Stimulated activated CD4-positive, alpha-beta T cell treated with anti-CD3 and anti-CD28 coated beads, TNF-alpha, amount 100 ng/mL, for 48 hours (primary cell): ENCODE measurements around the gene NISCH.
"Not testable (repeated sequence)": the region's sequence is repeated elsewhere in the genome, so short reads cannot be mapped to it uniquely, and the experiment has no call there.

Experiments
- DNase-seq, 3 donors: peaks; one replicate each; pipeline ENCODE4 v3.0.0-alpha.2; 2020; ENCODE audit warnings: low read depth in 3 of 3

Gene NISCH

GRCh38 chr3:52525680-52526561, 70.5 kb downstream of the NISCH start:
- no peak for DNase-seq

GRCh38 chr3:52526671-52527038, 71.3 kb downstream of the NISCH start:
- DNase-seq, result not testable (repeated sequence)

- DNase-seq, result no peak
Observed at GRCh38 chr3:52527039-52527731, 71.8 kb downstream of the NISCH start.

GRCh38 chr3:52527732-52528585, 72.6 kb downstream of the NISCH start:
- no peak for DNase-seq

- DNase-seq, result no peak
Observed at GRCh38 chr3:52528586-52529375, 73.4 kb downstream of the NISCH start.

GRCh38 chr3:52529376-52530333, 74.3 kb downstream of the NISCH start:
- no peak for DNase-seq

GRCh38 chr3:52530918-52531826, 75.8 kb downstream of the NISCH start:
- no peak for DNase-seq

GRCh38 chr3:52531860-52532516, 76.6 kb downstream of the NISCH start:
- no peak for DNase-seq

GRCh38 chr3:52532517-52532837, 77.1 kb downstream of the NISCH start:
- no peak for DNase-seq

- DNase-seq, result no peak
Observed at GRCh38 chr3:52532838-52533622, 77.6 kb downstream of the NISCH start.

GRCh38 chr3:52533623-52534280, 78.3 kb downstream of the NISCH start, which contains the start of gene NT5DC2:
NT5DC2 (minus strand) TSS chr3:52533857; CDS start chr3:52533737, 120 bp downstream.
- peak; percentile 37 to 61 (median 39) for DNase-seq

- DNase-seq, result no peak
Observed at GRCh38 chr3:52534281-52535183, 79.1 kb downstream of the NISCH start.

- no peak for DNase-seq
Observed at GRCh38 chr3:52535411-52536111, 80.2 kb downstream of the NISCH start.

GRCh38 chr3:52536112-52536368, 80.6 kb downstream of the NISCH start:
- DNase-seq, result no peak

- DNase-seq, result peak; percentile 92 to 97 (median 95)
Observed at GRCh38 chr3:52536369-52537164, 81.2 kb downstream of the NISCH start, which contains the start of gene UQCC5. UQCC5 (plus strand) TSS chr3:52536605; CDS start chr3:52536756, 151 bp downstream.
